ENCODE measurements around the gene SF3B3.

SF3B3 gene

DNA sequence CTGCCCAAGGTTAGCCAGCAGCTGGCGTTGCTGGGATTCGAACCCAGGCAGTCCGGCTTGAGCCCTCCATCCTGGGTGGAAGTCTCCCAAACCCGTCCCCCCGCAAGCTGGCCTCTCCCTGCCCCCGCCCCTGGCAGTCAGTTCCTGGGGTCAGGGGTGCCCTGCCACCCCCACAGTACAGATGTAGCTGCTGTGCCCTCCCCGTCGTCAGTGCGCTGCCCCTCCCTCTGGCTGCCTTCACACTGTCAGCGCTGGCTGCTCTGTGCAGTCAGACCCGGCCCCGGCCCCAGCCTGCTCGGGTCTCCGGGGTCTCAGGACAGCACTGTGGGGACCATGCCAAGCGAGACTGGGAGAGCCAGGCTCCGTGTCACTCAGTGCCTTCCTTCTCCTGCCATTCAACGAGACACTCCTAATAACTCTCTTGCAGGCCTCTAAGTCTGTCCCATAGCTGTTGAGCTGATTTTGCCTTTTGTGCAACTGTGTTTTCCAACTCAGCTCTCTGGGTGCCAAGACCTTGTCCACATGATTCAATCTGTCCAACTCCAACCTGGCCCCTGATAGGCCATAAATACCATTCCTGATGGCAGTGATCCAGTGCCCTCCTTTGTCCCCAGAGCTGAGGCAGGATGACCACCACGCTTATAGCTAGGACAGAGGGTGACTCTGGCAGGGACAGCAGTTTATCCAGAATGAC lies 67.3 kb downstream of the SF3B3 start:
- POLR2A ChIA-PET = interaction anchor here (1.2 kb wide), 1 partner anchor 15 kb away, joined by 5 read pairs; no protein-coding TSS in a partner anchor
- CTCF ChIA-PET = interaction anchor here (0.9 kb wide), 1 partner anchor 9 kb away, joined by 3 read pairs; no protein-coding TSS in a partner anchor

DNA sequence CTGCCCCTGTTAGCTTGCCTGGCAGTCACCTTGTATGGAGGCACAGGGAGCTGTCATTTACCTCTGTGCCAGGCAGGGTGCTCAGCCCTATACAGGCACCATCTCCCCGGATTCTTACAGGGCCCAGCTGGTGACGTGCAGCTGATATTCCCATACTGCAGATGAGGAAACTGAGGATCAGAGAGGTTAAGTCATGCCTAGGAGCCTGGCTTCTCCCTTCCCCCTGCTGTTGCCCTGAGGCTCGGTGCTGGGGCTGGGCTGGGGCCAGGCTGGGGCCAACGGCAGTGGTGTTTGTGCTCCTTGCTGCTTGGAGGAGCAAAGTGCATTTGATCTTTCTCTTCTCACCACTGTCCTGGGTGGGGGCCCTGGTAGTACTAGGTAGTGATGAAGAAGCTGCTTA lies 68.0 kb downstream of the SF3B3 start:
- TF ChIP-seq, protein P1, sequence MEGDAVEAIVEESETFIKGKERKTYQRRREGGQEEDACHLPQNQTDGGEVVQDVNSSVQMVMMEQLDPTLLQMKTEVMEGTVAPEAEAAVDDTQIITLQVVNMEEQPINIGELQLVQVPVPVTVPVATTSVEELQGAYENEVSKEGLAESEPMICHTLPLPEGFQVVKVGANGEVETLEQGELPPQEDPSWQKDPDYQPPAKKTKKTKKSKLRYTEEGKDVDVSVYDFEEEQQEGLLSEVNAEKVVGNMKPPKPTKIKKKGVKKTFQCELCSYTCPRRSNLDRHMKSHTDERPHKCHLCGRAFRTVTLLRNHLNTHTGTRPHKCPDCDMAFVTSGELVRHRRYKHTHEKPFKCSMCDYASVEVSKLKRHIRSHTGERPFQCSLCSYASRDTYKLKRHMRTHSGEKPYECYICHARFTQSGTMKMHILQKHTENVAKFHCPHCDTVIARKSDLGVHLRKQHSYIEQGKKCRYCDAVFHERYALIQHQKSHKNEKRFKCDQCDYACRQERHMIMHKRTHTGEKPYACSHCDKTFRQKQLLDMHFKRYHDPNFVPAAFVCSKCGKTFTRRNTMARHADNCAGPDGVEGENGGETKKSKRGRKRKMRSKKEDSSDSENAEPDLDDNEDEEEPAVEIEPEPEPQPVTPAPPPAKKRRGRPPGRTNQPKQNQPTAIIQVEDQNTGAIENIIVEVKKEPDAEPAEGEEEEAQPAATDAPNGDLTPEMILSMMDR (IDR thresholded peaks at IDR 0.05; ENCODE audit: control extremely low read depth, extremely low read depth, low read depth, missing control alignments) = no peak
- ChIA-PET POLR2A (interaction anchor here (0.7 to 1.2 kb wide), 2 partner anchors 15 to 18 kb away, joined by 3 to 5 read pairs; no protein-coding TSS in a partner anchor), CTCF (interaction anchor here (0.9 kb wide), 1 partner anchor 9 kb away, joined by 3 read pairs; no protein-coding TSS in a partner anchor)
- no peak for DNase-seq (ENCODE audit: extremely low spot score)

More for the DNA sequence above, 67.3 kb downstream of the SF3B3 start:
- no peak for DNase-seq (ENCODE audit: extremely low spot score)
- TF ChIP-seq, protein P1 (IDR thresholded peaks at IDR 0.05; ENCODE audit: control extremely low read depth, extremely low read depth, low read depth, missing control alignments) = no peak

DNA sequence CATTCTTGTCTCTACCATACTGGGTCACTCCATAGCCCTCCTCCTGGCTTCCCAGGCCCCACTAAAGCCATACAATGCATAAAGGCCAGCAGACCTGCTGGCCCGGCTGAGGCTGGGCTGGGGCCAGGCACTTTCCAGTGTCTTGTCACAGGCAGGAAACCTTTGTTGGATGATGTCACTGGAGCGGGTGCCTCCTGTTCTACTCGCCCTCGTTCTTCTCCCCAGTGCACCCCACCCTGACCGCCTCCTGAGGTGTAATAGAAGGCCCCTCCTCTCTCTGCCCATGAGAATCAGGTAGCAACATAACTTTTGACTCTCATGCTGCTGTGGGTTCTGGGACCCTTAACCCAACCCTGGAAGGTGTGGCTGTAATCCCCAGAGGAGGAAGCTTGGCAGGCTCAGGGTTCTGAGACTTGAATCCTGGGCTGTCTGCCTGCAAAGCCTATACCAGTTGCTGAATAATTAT lies 68.5 kb downstream of the SF3B3 start:
- TF ChIP-seq, protein P1 (IDR thresholded peaks at IDR 0.05; ENCODE audit: control extremely low read depth, extremely low read depth, low read depth, missing control alignments) = no peak
- no peak for DNase-seq (ENCODE audit: extremely low spot score)
- ChIA-PET CTCF (interaction anchor here (1.7 kb wide), 1 partner anchor 13 kb away, joined by 4 read pairs; no protein-coding TSS in a partner anchor), POLR2A (interaction anchor here (0.7 kb wide), 1 partner anchor 18 kb away, joined by 3 read pairs; no protein-coding TSS in a partner anchor)

DNA sequence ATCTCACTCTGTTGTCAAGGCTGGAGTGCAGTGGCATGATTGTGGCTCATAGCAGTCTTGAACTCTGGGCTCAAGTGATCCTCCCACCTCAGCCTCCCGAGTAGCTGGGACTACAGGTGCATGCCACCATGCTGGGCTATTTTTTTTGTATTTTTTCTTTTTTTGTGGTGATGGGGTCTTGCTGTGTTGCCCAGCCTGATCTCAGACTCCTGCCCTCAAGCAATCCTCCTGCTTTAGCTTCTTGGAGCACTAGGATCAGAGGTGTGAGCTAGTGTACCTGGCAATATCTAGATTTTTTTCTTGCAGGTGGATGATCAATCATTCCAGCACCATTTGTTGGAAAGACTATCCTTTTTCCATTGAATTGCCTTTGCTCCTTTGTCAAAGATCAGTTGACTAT lies 69.9 kb downstream of the SF3B3 start:
- POLR2A ChIA-PET = no interaction called here

DNA sequence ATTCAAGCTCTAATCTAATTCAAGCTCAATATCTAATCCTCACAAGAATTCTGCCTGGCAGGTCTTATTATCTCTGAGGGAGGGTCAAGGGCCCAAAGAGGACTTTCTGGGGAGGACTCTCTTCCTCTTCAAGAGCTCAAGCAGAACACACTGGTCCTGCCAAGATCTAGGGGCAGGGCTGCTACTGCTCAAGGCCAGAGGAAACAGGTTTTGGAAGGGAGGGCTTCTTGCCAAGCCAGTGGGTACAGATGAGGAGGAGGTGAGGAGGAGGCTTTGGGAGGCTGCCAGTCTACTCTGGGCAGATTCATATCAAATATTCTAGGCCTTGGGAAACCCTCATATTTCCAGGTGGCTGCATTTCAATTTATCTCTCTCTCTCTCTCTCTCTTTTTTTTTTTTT lies 71.0 kb downstream of the SF3B3 start:
- no peak for DNase-seq (ENCODE audit: extremely low spot score)
- TF ChIP-seq, protein P1 (IDR thresholded peaks at IDR 0.05; ENCODE audit: control extremely low read depth, extremely low read depth, low read depth, missing control alignments) = no peak
- ChIA-PET CTCF (no interaction called here), POLR2A (no interaction called here)

More for the DNA sequence above, 69.9 kb downstream of the SF3B3 start:
- CTCF ChIA-PET = interaction anchor here (0.8 to 1.7 kb wide), 3 partner anchors 14 to 60 kb away, joined by 3 to 5 read pairs (median 4); no protein-coding TSS in a partner anchor
- no peak for DNase-seq (ENCODE audit: extremely low spot score)
- TF ChIP-seq, protein P1 (IDR thresholded peaks at IDR 0.05; ENCODE audit: control extremely low read depth, extremely low read depth, low read depth, missing control alignments) = no peak

DNA sequence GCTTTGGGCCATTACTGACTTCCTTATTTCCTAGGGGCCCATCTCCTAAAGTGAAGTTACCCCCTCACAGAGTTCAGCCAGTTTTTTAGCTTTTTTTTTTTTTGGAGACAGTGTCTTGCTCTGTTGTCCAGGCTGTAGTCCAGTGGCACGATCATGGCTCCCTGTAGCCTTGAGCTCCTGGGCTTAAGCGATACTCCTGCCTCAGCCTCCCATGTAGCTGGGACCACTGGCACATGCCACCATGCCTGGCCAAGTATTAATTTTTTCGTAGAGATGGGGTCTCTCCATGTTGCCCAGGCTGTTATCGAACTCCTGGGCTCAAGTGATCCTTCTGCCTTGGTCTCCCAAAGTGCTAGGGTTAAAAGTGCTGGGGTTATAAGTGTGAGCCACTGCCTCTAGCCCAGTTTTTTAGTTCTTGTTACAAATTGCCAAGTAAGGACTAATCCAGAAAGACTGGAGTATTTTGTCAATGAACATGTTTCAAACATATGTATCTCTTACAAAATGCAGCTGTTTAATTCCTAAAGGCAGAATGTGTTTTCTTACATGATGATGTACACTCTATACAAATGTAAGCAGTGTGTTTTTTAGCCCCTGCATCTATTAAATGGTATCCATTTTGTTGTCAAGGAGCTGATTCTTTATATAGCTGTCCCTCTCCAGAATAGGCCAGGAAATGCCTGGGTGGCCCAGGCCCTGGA lies 73.7 kb downstream of the SF3B3 start:
- POLR2A ChIA-PET = no interaction called here
- no peak for DNase-seq (ENCODE audit: extremely low spot score)
- CTCF ChIA-PET = interaction anchor here (1.0 kb wide), 1 partner anchor 901 kb away, joined by 3 read pairs; no protein-coding TSS in a partner anchor
- TF ChIP-seq, protein P1 (IDR thresholded peaks at IDR 0.05; ENCODE audit: control extremely low read depth, extremely low read depth, low read depth, missing control alignments) = no peak
